GM21447 (cell line): Measurements from ENCODE around the gene SCO2.

Experiments
- ATAC-seq: cut with Tn5 transposase; IDR thresholded peaks from one replicate; pipeline ENCODE4 v1.9.1; 2021; ENCODE audit not compliant: unreplicated experiment

The SCO2 gene

GRCh38 chr22:50532824-50533796, 7.7 kb upstream of the SCO2 start:
- no peak for ATAC-seq

DNA sequence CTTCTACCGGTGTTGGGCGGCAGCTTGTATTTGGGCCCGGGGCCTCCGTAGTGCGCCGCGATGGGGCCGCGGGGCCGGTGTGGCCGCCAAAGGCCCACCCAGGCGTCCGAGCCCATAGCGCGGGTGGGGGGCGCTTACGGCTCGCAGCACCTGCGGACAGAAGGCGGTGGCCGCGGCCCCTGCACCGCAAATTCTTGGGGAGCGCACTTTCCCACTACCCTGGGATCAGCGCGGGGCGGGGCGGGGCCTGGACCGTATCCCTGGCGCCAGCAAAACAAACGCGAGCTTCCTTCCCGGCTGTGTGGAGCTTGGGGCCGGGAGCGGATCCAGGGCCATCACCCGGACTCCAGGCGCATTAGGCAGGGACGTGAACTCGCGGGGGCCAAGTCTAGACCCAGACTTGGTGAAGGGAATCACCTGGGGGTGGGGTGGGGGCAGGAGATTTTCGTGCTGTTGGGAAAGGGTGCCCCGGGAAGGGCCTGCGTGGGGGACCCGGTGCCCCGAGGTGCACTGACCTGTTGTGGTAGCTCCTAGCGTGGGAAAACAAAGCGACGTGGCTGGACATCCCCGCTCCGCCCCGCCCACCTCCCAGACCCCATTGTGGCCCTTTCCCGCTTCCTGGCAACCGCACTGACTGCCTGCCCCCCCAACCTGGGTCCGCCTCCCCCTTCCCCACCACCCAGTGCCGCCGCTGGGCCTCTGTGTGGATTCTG, 6.7 kb upstream of the SCO2 start:
- no peak for ATAC-seq

- ATAC-seq = peak; percentile 17
Measured at GRCh38 chr22:50531546-50531961, 6.2 kb upstream of the SCO2 start.

DNA sequence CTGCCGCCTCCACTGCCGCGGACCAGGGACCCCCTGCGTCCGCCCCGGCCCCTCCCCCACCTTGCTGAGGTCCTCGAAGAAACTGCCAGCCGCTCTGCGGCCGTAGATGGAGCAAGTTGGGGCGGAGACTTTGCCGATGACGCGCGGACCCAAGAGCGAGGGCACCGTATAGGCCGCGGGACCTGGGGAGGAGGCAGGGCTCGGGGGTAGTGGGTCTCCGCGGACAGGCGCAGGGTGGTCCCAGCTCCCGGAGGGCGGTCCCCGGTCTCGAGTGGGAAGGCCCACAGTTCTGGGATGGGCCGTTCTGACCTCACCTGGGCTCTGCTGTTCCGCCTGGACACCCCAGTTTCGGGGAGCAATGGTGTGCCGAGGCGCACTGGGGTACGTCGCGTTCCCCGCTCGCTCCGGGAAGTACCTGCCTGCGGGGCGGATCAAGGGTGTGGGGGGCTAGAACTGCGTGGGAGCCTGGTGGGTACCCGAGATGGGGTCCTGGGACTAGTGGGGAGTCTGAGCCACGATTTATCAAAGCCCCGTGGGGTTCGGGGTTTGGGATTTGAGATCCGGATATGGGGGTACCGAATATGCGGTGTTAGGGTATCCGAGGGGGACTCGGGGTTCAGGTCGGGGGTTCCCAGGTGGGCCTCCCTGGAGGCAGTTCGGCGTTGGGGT, 5.6 kb upstream of the SCO2 start:
- no peak for ATAC-seq

GRCh38 chr22:50530580-50530876, 5.1 kb upstream of the SCO2 start:
- no peak for ATAC-seq

DNA sequence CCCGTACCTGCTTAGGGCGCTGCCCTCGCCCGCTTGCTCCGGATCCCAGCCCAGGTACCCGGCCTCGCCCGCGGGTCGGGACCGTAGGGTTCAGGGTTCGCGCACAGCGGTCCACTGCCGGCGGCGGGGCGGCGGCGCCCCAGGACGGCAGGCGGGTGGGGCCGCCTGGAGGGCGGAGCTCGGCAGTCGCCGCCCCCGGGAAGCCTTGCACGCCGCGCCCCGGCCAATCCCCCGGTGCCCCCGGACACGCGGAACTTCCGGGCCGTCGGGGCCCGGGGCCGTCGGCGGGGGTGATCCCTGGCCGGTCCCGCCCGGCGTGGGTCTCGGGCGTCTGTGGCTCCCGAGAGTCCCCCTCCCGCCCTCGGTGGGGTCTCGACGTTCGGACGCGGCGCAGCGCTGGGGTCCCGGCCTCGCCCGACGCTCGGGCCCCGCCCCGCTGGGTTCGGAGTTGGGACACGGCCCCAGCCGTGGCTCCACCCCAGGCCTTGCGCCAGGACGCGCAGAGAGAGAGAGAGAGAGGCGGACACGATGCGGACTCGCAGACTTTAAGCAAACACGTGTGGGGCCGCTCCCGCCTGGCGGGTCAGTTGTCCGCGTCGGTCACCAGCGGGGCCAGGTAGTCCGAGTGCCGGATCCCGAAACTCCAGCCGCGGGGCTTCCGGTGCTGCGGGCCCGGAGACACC, 4.6 kb upstream of the SCO2 start, which contains the start of gene TYMP:
TSS of gene TYMP (minus strand) at position 116 of the 683 bp plus-strand sequence. CDS start 303 bp downstream, outside the sequence.
- no peak for ATAC-seq

DNA sequence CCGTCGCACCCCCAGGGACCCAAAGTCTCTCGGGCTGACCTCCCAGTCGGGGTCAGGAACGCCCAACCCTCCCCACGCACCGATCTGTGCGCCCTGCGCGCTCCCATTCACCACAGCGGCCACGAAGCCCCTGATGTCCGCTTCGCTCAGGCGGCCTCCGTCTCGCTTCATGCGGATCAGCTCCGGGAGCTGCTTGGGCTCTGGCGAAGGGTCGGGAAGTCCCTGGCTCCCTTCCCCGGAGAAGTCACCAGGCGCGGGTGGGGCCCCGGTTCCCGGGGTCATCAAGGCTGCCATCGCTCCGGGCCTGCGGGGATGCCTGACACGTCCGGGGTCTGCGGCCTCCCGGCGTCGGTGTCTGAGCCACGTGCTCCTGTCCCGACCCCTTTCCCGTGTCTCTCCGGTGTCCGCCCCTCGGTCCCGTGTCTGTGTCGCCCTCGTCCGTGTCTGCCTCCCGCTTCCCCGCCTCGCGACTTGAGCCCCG, 4.1 kb upstream of the SCO2 start:
- ATAC-seq = no peak

- no peak for ATAC-seq
Measured at GRCh38 chr22:50528682-50529415, 3.5 kb upstream of the SCO2 start.

GRCh38 chr22:50527921-50528681, 2.7 kb upstream of the SCO2 start:
- no peak for ATAC-seq

DNA sequence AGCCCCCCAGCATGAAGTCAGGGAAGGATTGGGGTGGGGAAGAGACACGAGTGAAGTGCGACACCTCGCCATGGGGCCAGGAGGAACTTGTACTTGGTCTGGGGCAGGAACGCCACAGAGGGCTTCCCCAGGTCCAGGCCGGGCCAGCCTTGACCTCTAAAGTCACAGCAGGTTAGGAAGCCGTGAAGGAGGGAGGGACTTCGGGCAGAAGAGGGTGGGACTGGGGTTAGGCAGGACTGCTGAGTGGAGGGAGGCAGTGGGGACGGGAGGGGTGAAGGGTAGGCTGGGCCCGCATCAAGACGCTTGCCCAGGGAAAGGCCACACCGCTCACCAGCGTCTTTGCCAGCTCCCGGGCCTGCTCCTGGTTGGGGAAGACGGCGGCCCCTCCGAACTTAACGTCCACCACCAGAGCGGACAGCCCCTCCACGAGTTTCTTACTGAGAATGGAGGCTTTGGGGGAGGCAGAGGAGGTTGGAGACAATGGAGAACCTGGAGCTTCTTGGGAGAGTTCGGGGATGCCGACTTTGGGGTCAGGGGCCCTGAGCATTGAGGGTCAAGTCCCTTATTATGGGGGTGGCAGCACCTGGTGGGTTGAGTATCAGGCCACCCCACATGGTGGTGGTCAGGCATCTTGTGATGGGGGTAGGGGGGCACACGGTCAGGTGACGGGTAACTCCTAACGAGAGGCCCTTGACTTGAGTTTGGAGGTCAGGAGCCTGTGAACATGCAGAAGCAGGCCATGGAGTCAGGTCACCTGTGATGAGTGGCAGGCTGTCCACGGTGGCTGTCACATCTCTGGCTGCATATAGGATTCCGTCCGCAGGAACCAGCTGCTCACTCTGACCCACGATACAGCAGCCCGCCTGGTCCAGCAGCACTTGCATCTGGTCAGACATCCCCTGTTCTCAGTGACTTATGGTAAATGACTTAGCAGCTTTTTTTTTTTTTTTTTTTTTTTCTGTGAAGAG, 1.7 kb upstream of the SCO2 start:
- peak; percentile 16 for ATAC-seq

DNA sequence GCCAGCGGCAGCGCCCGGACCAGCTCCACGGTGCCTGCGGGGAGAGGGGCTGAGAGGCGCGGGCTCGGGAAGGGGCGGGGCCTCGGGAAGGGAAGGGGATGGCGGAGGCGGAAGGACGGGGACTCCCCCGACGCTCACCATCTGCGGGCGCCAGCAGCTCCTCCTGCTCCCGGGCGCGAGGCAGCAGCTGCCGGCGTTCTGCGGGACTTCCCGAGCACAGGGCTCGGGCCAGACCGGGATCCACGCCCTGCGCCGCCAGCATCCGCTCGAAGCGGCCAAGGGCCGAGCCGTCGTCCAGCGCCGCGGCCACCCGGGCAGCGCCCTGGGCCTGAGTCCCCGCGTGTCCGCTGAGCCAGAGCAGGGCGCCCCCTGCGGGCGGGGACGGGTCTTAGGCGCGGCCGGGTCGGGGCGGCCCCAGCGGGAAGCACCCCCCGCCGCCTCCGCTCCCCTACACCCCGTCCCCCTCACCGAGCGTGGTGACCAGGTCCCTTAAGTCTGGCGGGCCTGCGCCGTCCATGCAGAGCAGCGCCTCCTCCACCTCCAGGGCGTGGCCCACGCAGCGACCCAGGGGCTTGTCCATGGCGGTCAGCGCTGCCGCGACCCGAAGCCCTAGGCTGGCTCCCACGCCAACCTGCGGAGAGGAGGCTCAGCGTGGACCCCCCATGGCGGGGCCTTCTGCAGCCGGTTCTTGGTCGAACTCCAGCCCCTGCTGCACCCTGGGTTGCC, 873 bp upstream of the SCO2 start:
- peak; percentile 26 for ATAC-seq

DNA sequence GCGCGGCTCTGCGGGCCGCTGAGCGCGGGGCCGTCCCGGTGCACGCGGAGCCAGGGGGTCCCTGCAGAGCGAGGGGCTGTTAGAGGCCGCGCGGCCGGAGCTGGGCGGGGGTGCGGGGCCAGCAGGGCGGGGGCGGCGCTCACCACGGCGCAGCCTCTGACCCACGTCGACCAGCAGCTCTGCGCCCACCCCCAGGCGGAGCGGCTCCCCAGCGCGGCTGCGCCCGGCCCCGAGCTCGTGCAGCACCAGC, 385 bp upstream of the SCO2 start:
- ATAC-seq = no peak

- ATAC-seq = no peak
Measured at GRCh38 chr22:50524676-50525103, 708 bp downstream of the SCO2 start.

- no peak for ATAC-seq
Measured at GRCh38 chr22:50523806-50524675, 1.4 kb downstream of the SCO2 start.

GRCh38 chr22:50523458-50523805, 2.0 kb downstream of the SCO2 start:
- ATAC-seq = no peak

DNA sequence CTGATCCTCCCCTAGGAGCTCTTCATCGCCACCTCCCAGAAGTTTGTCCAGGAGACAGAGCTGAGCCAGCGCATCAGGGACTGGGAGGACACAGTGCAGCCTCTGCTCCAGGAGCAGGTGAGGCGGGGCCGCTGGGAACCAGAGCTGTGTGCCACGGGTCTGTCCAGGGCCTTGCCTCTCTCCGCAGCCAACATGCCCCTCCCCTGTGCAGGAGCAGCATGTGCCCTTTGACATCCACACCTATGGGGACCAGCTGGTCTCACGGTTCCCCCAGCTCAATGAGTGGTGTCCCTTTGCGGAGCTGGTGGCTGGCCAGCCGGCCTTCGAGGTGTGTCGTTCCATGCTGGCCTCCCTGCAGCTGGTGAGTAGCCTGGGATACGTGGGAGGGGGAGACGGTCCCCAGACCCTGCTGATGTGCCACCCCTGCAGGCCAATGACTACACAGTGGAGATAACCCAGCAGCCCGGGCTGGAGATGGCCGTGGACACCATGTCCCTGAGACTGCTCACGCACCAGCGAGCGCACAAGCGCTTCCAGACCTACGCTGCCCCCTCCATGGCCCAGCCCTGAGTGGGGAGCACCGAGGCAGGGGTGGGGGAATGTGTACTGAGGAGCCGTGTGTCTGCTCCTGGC, 2.5 kb downstream of the SCO2 start:
- ATAC-seq = no peak
